ENCODE measurements around the gene EXTL1. TPM values are rescaled to one million over a fixed set of nuclear protein-coding genes. Genes with fewer than 3 reads are reported as not detected.

The EXTL1 gene
- polyA plus RNA-seq, 1 donor (not counting 4 experiments of a cell fraction or from before 2014, with no cell fraction given), result 0.13 TPM

DNA sequence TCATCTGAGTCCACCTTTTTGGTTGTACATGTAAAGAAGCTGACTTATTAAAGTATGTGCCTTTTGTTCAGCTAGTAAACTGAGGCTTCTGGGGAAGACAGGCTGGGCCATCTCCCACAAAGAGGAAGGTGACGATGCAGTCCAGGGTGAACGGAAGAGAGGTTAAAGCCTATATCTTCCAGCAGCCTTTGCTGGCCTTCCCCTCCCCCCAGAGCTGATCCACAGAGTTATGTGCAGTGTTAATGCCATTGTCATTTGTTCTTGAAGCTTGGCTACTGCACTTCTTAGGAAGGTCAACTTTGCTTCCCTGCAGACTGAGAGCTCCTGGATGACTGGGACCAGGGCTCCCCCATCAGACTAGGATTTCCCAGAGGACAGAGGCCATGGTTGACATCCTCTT lies 22.2 kb downstream of the EXTL1 start:
- H3K36me3 ChIP-seq (ENCODE audit: control insufficient read depth in 2 of 2, extremely low read depth in 1 of 2, insufficient read depth in 2 of 2, low read length in 2 of 2), result no peaks in the 10 kb centered on the region
- H3K9me3 ChIP-seq (ENCODE audit: control insufficient read depth, low read depth, low read length), result no peaks in the 10 kb centered on the region
- no peak for TF ChIP-seq EZH2 (IDR thresholded peaks at IDR 0.05; ENCODE audit: low read length)
- TF ChIP-seq, protein P1, sequence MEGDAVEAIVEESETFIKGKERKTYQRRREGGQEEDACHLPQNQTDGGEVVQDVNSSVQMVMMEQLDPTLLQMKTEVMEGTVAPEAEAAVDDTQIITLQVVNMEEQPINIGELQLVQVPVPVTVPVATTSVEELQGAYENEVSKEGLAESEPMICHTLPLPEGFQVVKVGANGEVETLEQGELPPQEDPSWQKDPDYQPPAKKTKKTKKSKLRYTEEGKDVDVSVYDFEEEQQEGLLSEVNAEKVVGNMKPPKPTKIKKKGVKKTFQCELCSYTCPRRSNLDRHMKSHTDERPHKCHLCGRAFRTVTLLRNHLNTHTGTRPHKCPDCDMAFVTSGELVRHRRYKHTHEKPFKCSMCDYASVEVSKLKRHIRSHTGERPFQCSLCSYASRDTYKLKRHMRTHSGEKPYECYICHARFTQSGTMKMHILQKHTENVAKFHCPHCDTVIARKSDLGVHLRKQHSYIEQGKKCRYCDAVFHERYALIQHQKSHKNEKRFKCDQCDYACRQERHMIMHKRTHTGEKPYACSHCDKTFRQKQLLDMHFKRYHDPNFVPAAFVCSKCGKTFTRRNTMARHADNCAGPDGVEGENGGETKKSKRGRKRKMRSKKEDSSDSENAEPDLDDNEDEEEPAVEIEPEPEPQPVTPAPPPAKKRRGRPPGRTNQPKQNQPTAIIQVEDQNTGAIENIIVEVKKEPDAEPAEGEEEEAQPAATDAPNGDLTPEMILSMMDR (optimal IDR thresholded peaks at IDR 0.05 in 1 of 3, IDR thresholded peaks at IDR 0.05 in 1 of 3, conservative IDR thresholded peaks at IDR 0.05 in 1 of 3; ENCODE audit: extremely low read depth in 1 of 3, insufficient read depth in 2 of 3, low read length in 3 of 3), result no peak
- no peak overlapping the region for H3K9ac ChIP-seq (ENCODE audit: control insufficient read depth, extremely low read depth, insufficient read depth, low read length)
- H3K27ac ChIP-seq (ENCODE audit: control insufficient read depth, insufficient read depth, low read length), result no peak overlapping the region
- H3K4me3 ChIP-seq (ENCODE audit: control insufficient read depth in 2 of 3, extremely low read depth in 1 of 3, insufficient read depth in 2 of 3, low read depth in 1 of 3, low read length in 3 of 3), result no peak overlapping the region
- H3K4me2 ChIP-seq (ENCODE audit: control insufficient read depth, extremely low read depth, insufficient read depth, low read depth, low read length), result no peak overlapping the region
- DNase-seq (ENCODE audit: low read depth, low spot score) (no peak), FAIRE-seq (no peak)
- H4K20me1 ChIP-seq (ENCODE audit: control insufficient read depth, extremely low read depth, insufficient read depth, low read length), result peaks cover 3% of the 10 kb centered on the region
- no peaks in the 10 kb centered on the region for H3K9me1 ChIP-seq (ENCODE audit: control insufficient read depth, extremely low read depth, insufficient read depth, low read length)
- dilution Hi-C loops (cut with MboI; ENCODE audit: extremely low pct_ligation_motif_present, low sequenced_read_pairs), result no loop called here
- peaks cover 65% of the 10 kb centered on the region for H3K27me3 ChIP-seq (ENCODE audit: control insufficient read depth, extremely low read depth, insufficient read depth, low read length)
- no peaks in the 10 kb centered on the region for H3K4me1 ChIP-seq (ENCODE audit: control insufficient read depth, extremely low read depth, insufficient read depth, low read length)
- no peak overlapping the region for H2AFZ ChIP-seq (ENCODE audit: control insufficient read depth, low read length)
- no peaks in the 10 kb centered on the region for H3K79me2 ChIP-seq (ENCODE audit: control insufficient read depth, insufficient read depth, low read length)

DNA sequence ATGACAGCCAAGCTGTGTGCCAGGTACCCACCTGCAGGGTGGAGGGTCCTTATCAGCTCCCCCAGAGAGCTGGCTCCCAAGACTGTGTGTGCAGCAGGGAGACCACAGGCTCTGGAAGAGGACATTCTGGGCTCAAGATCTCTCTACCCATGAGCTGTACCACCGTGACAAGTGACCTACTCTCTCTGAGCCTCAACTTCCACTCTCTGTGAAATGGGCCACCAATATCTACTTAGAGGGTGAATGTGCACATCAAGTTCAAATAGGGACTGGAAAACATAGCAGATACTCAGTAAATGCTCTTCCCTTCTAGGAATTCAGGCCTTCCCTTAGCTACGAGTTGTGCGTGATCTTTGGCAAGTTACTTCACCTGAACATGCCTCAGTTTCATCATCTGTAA lies 22.8 kb downstream of the EXTL1 start:
- dilution Hi-C loops (cut with MboI; ENCODE audit: extremely low pct_ligation_motif_present, low sequenced_read_pairs), result no loop called here
- Histone ChIP-seq H3K4me3 (ENCODE audit: control insufficient read depth in 2 of 3, extremely low read depth in 1 of 3, insufficient read depth in 2 of 3, low read depth in 1 of 3, low read length in 3 of 3) (no peak overlapping the region), H3K4me1 (ENCODE audit: control insufficient read depth, extremely low read depth, insufficient read depth, low read length) (no peaks in the 10 kb centered on the region), H3K9me1 (ENCODE audit: control insufficient read depth, extremely low read depth, insufficient read depth, low read length) (no peaks in the 10 kb centered on the region), H3K4me2 (ENCODE audit: control insufficient read depth, extremely low read depth, insufficient read depth, low read depth, low read length) (no peak overlapping the region), H2AFZ (ENCODE audit: control insufficient read depth, low read length) (no peak overlapping the region), H4K20me1 (ENCODE audit: control insufficient read depth, extremely low read depth, insufficient read depth, low read length) (peaks cover 3% of the 10 kb centered on the region), H3K79me2 (ENCODE audit: control insufficient read depth, insufficient read depth, low read length) (no peaks in the 10 kb centered on the region), H3K27me3 (ENCODE audit: control insufficient read depth, extremely low read depth, insufficient read depth, low read length) (peaks cover 71% of the 10 kb centered on the region), H3K9ac (ENCODE audit: control insufficient read depth, extremely low read depth, insufficient read depth, low read length) (no peak overlapping the region), H3K27ac (ENCODE audit: control insufficient read depth, insufficient read depth, low read length) (no peak overlapping the region), H3K36me3 (ENCODE audit: control insufficient read depth in 2 of 2, extremely low read depth in 1 of 2, insufficient read depth in 2 of 2, low read length in 2 of 2) (no peaks in the 10 kb centered on the region), H3K9me3 (ENCODE audit: control insufficient read depth, low read depth, low read length) (no peaks in the 10 kb centered on the region)
- no peak for TF ChIP-seq EZH2 (IDR thresholded peaks at IDR 0.05; ENCODE audit: low read length)
- TF ChIP-seq, protein P1 (optimal IDR thresholded peaks at IDR 0.05 in 1 of 3, IDR thresholded peaks at IDR 0.05 in 1 of 3, conservative IDR thresholded peaks at IDR 0.05 in 1 of 3; ENCODE audit: extremely low read depth in 1 of 3, insufficient read depth in 2 of 3, low read length in 3 of 3), result no peak
- no peak for FAIRE-seq
- DNase-seq (ENCODE audit: low read depth, low spot score), result no peak
